Lung (tissue), 12 donors: ENCODE data around the gene GGA3. TPM values are rescaled to one million over a fixed set of nuclear protein-coding genes. Genes with fewer than 3 reads are reported as not detected.
A peak's percentile ranks its signal among the peaks of the same experiment; 100 is the strongest.

Experiments
- ATAC-seq: fragments of 200-7000 bp; cut with Tn5 transposase; one replicate; pipeline ENCODE4 v1.9.1; 2020; ENCODE audit warnings: moderate number of reproducible peaks; ENCODE audit not compliant: insufficient read depth, low FRiP score
- DNase-seq, 3 donors: peaks; one replicate each; pipeline ENCODE4 v3.0.0-alpha.2; 2013 to 2017
- H3K27ac ChIP-seq, 2 donors: one replicate each; pipeline ENCODE4 v1.5.1; 2013; ENCODE audit warnings: mild to moderate bottlenecking in 2 of 2, moderate library complexity in 2 of 2, control low read depth in 1 of 2, inconsistent platforms in 1 of 2, low read depth in 1 of 2, low read length in 1 of 2
- H3K27me3 ChIP-seq, 3 donors: one replicate each; pipeline ENCODE4 v1.5.1; 2013; ENCODE audit warnings: low read length in 2 of 3; ENCODE audit not compliant: control insufficient read depth in 3 of 3, insufficient read depth in 3 of 3
- H3K36me3 ChIP-seq, 4 donors: one replicate each; pipeline ENCODE4 v1.5.1; 2013; ENCODE audit warnings: low read length in 4 of 4, mild to moderate bottlenecking in 1 of 4, moderate library complexity in 1 of 4; ENCODE audit not compliant: control insufficient read depth in 4 of 4, insufficient read depth in 4 of 4
- H3K4me1 ChIP-seq, 5 donors: one replicate each; pipeline ENCODE4 v1.5.1; 2013; ENCODE audit warnings: low read length in 5 of 5, mild to moderate bottlenecking in 2 of 5, moderate library complexity in 1 of 5; ENCODE audit not compliant: control insufficient read depth in 5 of 5, insufficient read depth in 5 of 5
- H3K4me3 ChIP-seq: one replicate; pipeline ENCODE4 v1.5.1; 2013; ENCODE audit warnings: mild to moderate bottlenecking, control low read depth, moderate library complexity
- H3K9ac ChIP-seq, 2 donors: one replicate each; pipeline ENCODE4 v1.5.1; 2013; ENCODE audit warnings: low read length in 2 of 2, control low read depth in 1 of 2; ENCODE audit not compliant: insufficient read depth in 1 of 2
- H3K9me3 ChIP-seq, 4 donors: one replicate each; pipeline ENCODE4 v1.5.1; 2013; ENCODE audit warnings: low read length in 3 of 4, mild to moderate bottlenecking in 1 of 4, moderate library complexity in 1 of 4; ENCODE audit not compliant: control insufficient read depth in 4 of 4, insufficient read depth in 3 of 4
- CTCF ChIP-seq: IDR thresholded peaks from 2 replicates; pipeline ENCODE4 v1.5.1; 2012; ENCODE audit warnings: mild to moderate bottlenecking; ENCODE audit errors: control extremely low read depth, extremely low read depth
- WGBS, 2 donors: extraction: QIAGEN DNeasy Blood & Tissue Kit; methylation state at CpG; one replicate each; pipeline ENCODE4 v1.1.7; 2013; 5-methylcytosine and 5-hydroxymethylcytosine counted together
- polyA plus RNA-seq, 2 donors: library from polyadenylated mRNA; stranded (reverse); fragments of 200-250 nt; gene quantifications; one replicate each; pipeline ENCODE4 v1.2.1, GENCODE V29; 2013
- total RNA-seq, 2 donors: library from RNA; depleted of rRNA in 1 of 2; stranded (reverse); fragments of >200 nt in 1 of 2; gene quantifications; one replicate each; pipeline ENCODE4 v1.2.1, GENCODE V29; 2014 to 2021
- donor health status: control.
- donor health status: control.
- donor health status: Bipolar disorder and iron deficiency.
- donor health status: healthy.
- donor health status: DM: yes; HTN: yes; CAD: no.

Gene GGA3
- total and polyA plus RNA-seq, 4 donors = 22.8 to 42.4 (median 31.1) TPM

GRCh38 chr17:75273977-75274708, 12.7 kb upstream of the GGA3 start:
- Histone ChIP-seq H3K4me1 (peaks cover 0 to 23% (median 3%) of the 10 kb centered on the region in 5 donors), H3K27me3 (no peaks in the 10 kb centered on the region), H3K9ac (no peak overlapping the region), H3K9me3 (no peaks in the 10 kb centered on the region), H3K4me3 (no peak overlapping the region), H3K36me3 (peaks cover 0 to 5% (median 0%) of the 10 kb centered on the region in 4 donors), H3K27ac (no peak overlapping the region)
- TF ChIP-seq CTCF = no peak
- DNase-seq (peak in 1 of 3 donors; percentile 19), ATAC-seq (no peak)
- WGBS, 2 donors = 64 to 78% methylated on average over 7 of the region's 7 CpGs

DNA sequence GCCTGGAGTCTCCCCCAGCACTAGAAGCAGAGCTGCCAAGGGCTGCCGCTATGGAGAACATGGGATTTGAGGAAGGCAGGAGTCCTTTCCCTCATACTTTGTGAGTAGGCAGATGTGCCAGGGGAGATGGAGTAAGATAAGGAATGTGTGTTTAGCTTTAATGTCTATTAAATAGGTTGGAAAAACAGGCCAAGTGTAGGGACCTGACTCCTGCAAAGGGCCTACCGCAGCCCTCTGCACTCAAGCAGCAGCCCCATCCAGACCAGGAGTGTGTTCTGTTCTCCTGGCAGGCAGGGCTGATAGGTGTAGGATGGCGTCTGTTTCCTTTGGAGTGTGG, 11.4 kb upstream of the GGA3 start:
- Histone ChIP-seq H3K9me3 (no peaks in the 10 kb centered on the region), H3K27ac (no peak overlapping the region), H3K4me3 (no peak overlapping the region), H3K27me3 (no peaks in the 10 kb centered on the region), H3K36me3 (peaks cover 0 to 3% (median 0%) of the 10 kb centered on the region in 4 donors), H3K9ac (no peak overlapping the region), H3K4me1 (peaks cover 0 to 23% (median 3%) of the 10 kb centered on the region in 5 donors)
- ATAC-seq (no peak), DNase-seq (no peak)
- TF ChIP-seq CTCF = no peak
- WGBS, 2 donors = 68 to 77% methylated on average over 3 of the region's 3 CpGs

GRCh38 chr17:75271955-75272847, 10.8 kb upstream of the GGA3 start:
- WGBS, 2 donors = 60 to 61% methylated on average over 24 of the region's 24 CpGs
- H3K9ac ChIP-seq = no peak overlapping the region
- DNase-seq = peak in 2 of 3 donors; percentile 25 to 47
- H3K9me3 ChIP-seq = no peaks in the 10 kb centered on the region
- peaks cover 0 to 26% (median 3%) of the 10 kb centered on the region in 5 donors for H3K4me1 ChIP-seq
- no peak overlapping the region for H3K4me3 ChIP-seq
- no peaks in the 10 kb centered on the region for H3K27me3 ChIP-seq
- ATAC-seq = no peak
- H3K36me3 ChIP-seq = peaks cover 0 to 6% (median 0%) of the 10 kb centered on the region in 4 donors
- H3K27ac ChIP-seq = peak overlapping the region in 1 of 2 donors; percentile 95
- TF ChIP-seq CTCF = no peak
